ENCODE data around the gene BBLN. TPM values are rescaled to one million over a fixed set of nuclear protein-coding genes. Genes with fewer than 3 reads are reported as not detected.

Gene BBLN
- total and polyA plus RNA-seq, 2 donors (not counting 1 experiment from before 2014, with no cell fraction given): 44.3 to 148 TPM

- H3K27me3 Mint-ChIP-seq: peaks cover 6% of the 10 kb centered on the region
- ChIA-PET CTCF (interaction anchor here (1.3 kb wide), 1 partner anchor 14 kb away, joined by 4 read pairs; no protein-coding TSS in a partner anchor), POLR2A (no interaction called here)
- Histone ChIP-seq H3K9me3 (ENCODE audit: control extremely low read depth in 1 of 3, control insufficient read depth in 2 of 3, insufficient read depth in 1 of 3, low read length in 2 of 3) (no peaks in the 10 kb centered on the region), H3K4me2 (replicated peaks; ENCODE audit: low read depth, low read length, poor library complexity, severe bottlenecking) (no peak overlapping the region), H3K27ac (ENCODE audit: low read length in 2 of 2) (no peak overlapping the region), H4K20me1 (ENCODE audit: control insufficient read depth, insufficient read depth, low read length, poor library complexity, severe bottlenecking) (no peaks in the 10 kb centered on the region), H3K4me1 (ENCODE audit: control insufficient read depth in 2 of 2, insufficient read depth in 2 of 2, low read length in 2 of 2) (peaks cover 0 to 9% of the 10 kb centered on the region in 2 donors), H3K27me3 (replicated peaks in 1 of 4; ENCODE audit: control extremely low read depth in 1 of 4, control insufficient read depth in 3 of 4, insufficient read depth in 4 of 4, low read length in 3 of 4) (peaks cover 0 to 3% (median 0%) of the 10 kb centered on the region in 4 experiments), H3K79me2 (ENCODE audit: control insufficient read depth, insufficient read depth, low read length) (no peaks in the 10 kb centered on the region), H3K9ac (ENCODE audit: low read length) (no peak overlapping the region), H3K36me3 (replicated peaks in 1 of 2; ENCODE audit: control extremely low read depth in 1 of 2, control insufficient read depth in 1 of 2, extremely low read depth in 1 of 2, insufficient read depth in 2 of 2, low read length in 1 of 2) (no peaks in the 10 kb centered on the region), H2AFZ (ENCODE audit: insufficient read depth, low read depth, low read length, poor library complexity, severe bottlenecking) (no peak overlapping the region), H3K4me3 (ENCODE audit: control extremely low read depth in 1 of 5, extremely low read depth in 1 of 5, insufficient read depth in 1 of 5, low read depth in 2 of 5, low read length in 4 of 5) (no peak overlapping the region)
- no peak overlapping the region for H3K27ac Mint-ChIP-seq
- H3K4me1 Mint-ChIP-seq: no peaks in the 10 kb centered on the region
- no peak overlapping the region for H3K4me3 Mint-ChIP-seq
- H3K9me3 Mint-ChIP-seq (ENCODE audit: insufficient read depth): no peaks in the 10 kb centered on the region
- DNase-seq: no peak
- no peak for ATAC-seq (ENCODE audit: low read depth)
- TF ChIP-seq CTCF (IDR thresholded peaks at IDR 0.05) (no peak), EZH2 (IDR thresholded peaks at IDR 0.05; ENCODE audit: borderline replicate concordance, insufficient read depth, low read depth, low read length, poor library complexity, severe bottlenecking) (no peak)
- intact Hi-C loops (cut with micrococcal nuclease): no loop called here
- WGBS (ENCODE audit: insufficient coverage): 64% methylated on average over 3 of the region's 4 CpGs
Measured at GRCh38 chr9:128142061-128142460, 18.0 kb upstream of the BBLN start.

- intact Hi-C loops (cut with micrococcal nuclease): no loop called here
- Histone ChIP-seq H3K79me2 (ENCODE audit: control insufficient read depth, insufficient read depth, low read length) (no peaks in the 10 kb centered on the region), H4K20me1 (ENCODE audit: control insufficient read depth, insufficient read depth, low read length, poor library complexity, severe bottlenecking) (no peaks in the 10 kb centered on the region), H2AFZ (ENCODE audit: insufficient read depth, low read depth, low read length, poor library complexity, severe bottlenecking) (no peak overlapping the region), H3K4me1 (ENCODE audit: control insufficient read depth in 2 of 2, insufficient read depth in 2 of 2, low read length in 2 of 2) (peaks cover 0 to 9% of the 10 kb centered on the region in 2 donors), H3K27me3 (replicated peaks in 1 of 4; ENCODE audit: control extremely low read depth in 1 of 4, control insufficient read depth in 3 of 4, insufficient read depth in 4 of 4, low read length in 3 of 4) (peaks cover 0 to 3% (median 0%) of the 10 kb centered on the region in 4 experiments), H3K4me2 (replicated peaks; ENCODE audit: low read depth, low read length, poor library complexity, severe bottlenecking) (no peak overlapping the region), H3K9ac (ENCODE audit: low read length) (no peak overlapping the region), H3K36me3 (replicated peaks in 1 of 2; ENCODE audit: control extremely low read depth in 1 of 2, control insufficient read depth in 1 of 2, extremely low read depth in 1 of 2, insufficient read depth in 2 of 2, low read length in 1 of 2) (no peaks in the 10 kb centered on the region), H3K27ac (ENCODE audit: low read length in 2 of 2) (no peak overlapping the region), H3K9me3 (ENCODE audit: control extremely low read depth in 1 of 3, control insufficient read depth in 2 of 3, insufficient read depth in 1 of 3, low read length in 2 of 3) (no peaks in the 10 kb centered on the region), H3K4me3 (ENCODE audit: control extremely low read depth in 1 of 5, extremely low read depth in 1 of 5, insufficient read depth in 1 of 5, low read depth in 2 of 5, low read length in 4 of 5) (no peak overlapping the region)
- Mint-ChIP-seq H3K27me3 (peaks cover 6% of the 10 kb centered on the region), H3K4me1 (no peaks in the 10 kb centered on the region), H3K27ac (no peak overlapping the region), H3K9me3 (ENCODE audit: insufficient read depth) (no peaks in the 10 kb centered on the region), H3K4me3 (no peak overlapping the region)
- DNase-seq: no peak
- TF ChIP-seq CTCF (IDR thresholded peaks at IDR 0.05): no peak
- TF ChIP-seq EZH2 (IDR thresholded peaks at IDR 0.05; ENCODE audit: borderline replicate concordance, insufficient read depth, low read depth, low read length, poor library complexity, severe bottlenecking): no peak
- ChIA-PET POLR2A (no interaction called here), CTCF (interaction anchor here (0.6 to 1.3 kb wide), 3 partner anchors 14 to 1583 kb away, joined by 3 to 4 read pairs (median 3); no protein-coding TSS in a partner anchor)
- no peak for ATAC-seq (ENCODE audit: low read depth)
- WGBS (ENCODE audit: insufficient coverage): no CpG with 5 or more reads among the region's 2 CpGs
Measured at GRCh38 chr9:128142596-128142995, 17.5 kb upstream of the BBLN start.

Data from B cell (primary cell).